KMS-11 (cell line): ENCODE results near the gene SCG3.

Experiments used
- H2AFZ ChIP-seq: fragments of 200-600 bp; sonication (generic); 2 replicates; pipeline ENCODE4 v1.6.1; 2016; ENCODE audit warnings: antibody characterized with exemption, mixed run types, low read depth
- H3K27ac ChIP-seq: fragments of 200-600 bp; sonication (generic); 2 replicates; pipeline ENCODE4 v1.6.1; 2016; ENCODE audit warnings: mild to moderate bottlenecking, mixed run types
- H3K27me3 ChIP-seq: fragments of 200-600 bp; sonication (generic); 2 replicates; pipeline ENCODE4 v1.6.1; 2017; ENCODE audit warnings: mild to moderate bottlenecking, low read depth, mixed run types, moderate library complexity; ENCODE audit not compliant: insufficient read depth
- H3K36me3 ChIP-seq: fragments of 200-600 bp; sonication (generic); 2 replicates; pipeline ENCODE4 v1.6.1; 2017; ENCODE audit warnings: mild to moderate bottlenecking, mixed run types; ENCODE audit not compliant: insufficient read depth
- H3K4me1 ChIP-seq: fragments of 200-600 bp; sonication (generic); 2 replicates; pipeline ENCODE4 v1.6.1; 2016; ENCODE audit warnings: mild to moderate bottlenecking, low read depth, mixed run types; ENCODE audit not compliant: poor library complexity, severe bottlenecking
- H3K4me2 ChIP-seq: fragments of 200-600 bp; sonication (generic); 2 replicates; pipeline ENCODE4 v1.7.0; 2016; ENCODE audit warnings: mild to moderate bottlenecking, mixed run types
- H3K4me3 ChIP-seq: fragments of 200-600 bp; sonication (generic); IDR thresholded peaks from 2 replicates; pipeline ENCODE4 v1.6.1; 2017; ENCODE audit warnings: low read depth, low read length, mixed read lengths; ENCODE audit not compliant: insufficient read depth
- H3K79me2 ChIP-seq: fragments of 200-600 bp; sonication (generic); 2 replicates; pipeline ENCODE4 v1.6.1; 2016; ENCODE audit warnings: low read depth, mixed run types; ENCODE audit not compliant: insufficient read depth
- H3K9ac ChIP-seq: fragments of 200-600 bp; sonication (generic); 2 replicates; pipeline ENCODE4 v1.6.1; 2016; ENCODE audit warnings: mild to moderate bottlenecking, mixed run types
- H4K20me1 ChIP-seq: fragments of 200-600 bp; sonication (generic); 2 replicates; pipeline ENCODE4 v1.6.1; 2016; ENCODE audit warnings: mild to moderate bottlenecking, mixed run types; ENCODE audit not compliant: insufficient read depth
- TF ChIP-seq, protein P1 (sequence below): fragments of 200-600 bp; sonication (generic); conservative IDR thresholded peaks from 2 replicates; pipeline ENCODE4 v1.6.1; 2017; ENCODE audit warnings: low read depth, mild to moderate bottlenecking, antibody characterized with exemption, low read length, moderate library complexity, mixed read lengths

SCG3 gene

GRCh38 chr15:51669381-51669780 is 11.9 kb upstream of the SCG3 start:
- no peak overlapping the region for H3K27ac ChIP-seq
- no peaks in the 10 kb centered on the region for H3K36me3 ChIP-seq
- no peaks in the 10 kb centered on the region for H3K4me1 ChIP-seq
- no peaks in the 10 kb centered on the region for H4K20me1 ChIP-seq
- H3K4me3 ChIP-seq: no peak overlapping the region
- H3K27me3 ChIP-seq: no peaks in the 10 kb centered on the region
- no peak overlapping the region for H3K4me2 ChIP-seq
- no peak overlapping the region for H3K9ac ChIP-seq
- no peaks in the 10 kb centered on the region for H3K79me2 ChIP-seq
- no peak overlapping the region for H2AFZ ChIP-seq
- TF ChIP-seq, protein P1, sequence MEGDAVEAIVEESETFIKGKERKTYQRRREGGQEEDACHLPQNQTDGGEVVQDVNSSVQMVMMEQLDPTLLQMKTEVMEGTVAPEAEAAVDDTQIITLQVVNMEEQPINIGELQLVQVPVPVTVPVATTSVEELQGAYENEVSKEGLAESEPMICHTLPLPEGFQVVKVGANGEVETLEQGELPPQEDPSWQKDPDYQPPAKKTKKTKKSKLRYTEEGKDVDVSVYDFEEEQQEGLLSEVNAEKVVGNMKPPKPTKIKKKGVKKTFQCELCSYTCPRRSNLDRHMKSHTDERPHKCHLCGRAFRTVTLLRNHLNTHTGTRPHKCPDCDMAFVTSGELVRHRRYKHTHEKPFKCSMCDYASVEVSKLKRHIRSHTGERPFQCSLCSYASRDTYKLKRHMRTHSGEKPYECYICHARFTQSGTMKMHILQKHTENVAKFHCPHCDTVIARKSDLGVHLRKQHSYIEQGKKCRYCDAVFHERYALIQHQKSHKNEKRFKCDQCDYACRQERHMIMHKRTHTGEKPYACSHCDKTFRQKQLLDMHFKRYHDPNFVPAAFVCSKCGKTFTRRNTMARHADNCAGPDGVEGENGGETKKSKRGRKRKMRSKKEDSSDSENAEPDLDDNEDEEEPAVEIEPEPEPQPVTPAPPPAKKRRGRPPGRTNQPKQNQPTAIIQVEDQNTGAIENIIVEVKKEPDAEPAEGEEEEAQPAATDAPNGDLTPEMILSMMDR: no peak

- TF ChIP-seq, protein P1: no peak
- Histone ChIP-seq H3K27ac (no peak overlapping the region), H3K9ac (no peak overlapping the region), H4K20me1 (no peaks in the 10 kb centered on the region), H2AFZ (no peak overlapping the region), H3K4me2 (no peak overlapping the region), H3K79me2 (no peaks in the 10 kb centered on the region), H3K4me3 (no peak overlapping the region), H3K4me1 (no peaks in the 10 kb centered on the region), H3K36me3 (no peaks in the 10 kb centered on the region), H3K27me3 (no peaks in the 10 kb centered on the region)
Observed at GRCh38 chr15:51672155-51672687, 9.1 kb upstream of the SCG3 start.

- Histone ChIP-seq H3K4me1 (no peaks in the 10 kb centered on the region), H3K9ac (no peak overlapping the region), H2AFZ (no peak overlapping the region), H3K36me3 (no peaks in the 10 kb centered on the region), H4K20me1 (no peaks in the 10 kb centered on the region), H3K27ac (no peak overlapping the region), H3K79me2 (no peaks in the 10 kb centered on the region), H3K27me3 (no peaks in the 10 kb centered on the region), H3K4me3 (no peak overlapping the region), H3K4me2 (no peak overlapping the region)
- TF ChIP-seq, protein P1: no peak
Observed at GRCh38 chr15:51672913-51673857, 8.1 kb upstream of the SCG3 start.

GRCh38 chr15:51675234-51675633 is 6.1 kb upstream of the SCG3 start:
- Histone ChIP-seq H3K4me3 (no peak overlapping the region), H3K9ac (no peak overlapping the region), H3K27me3 (no peaks in the 10 kb centered on the region), H3K27ac (no peak overlapping the region), H4K20me1 (no peaks in the 10 kb centered on the region), H3K4me2 (no peak overlapping the region), H2AFZ (no peak overlapping the region), H3K36me3 (no peaks in the 10 kb centered on the region), H3K4me1 (no peaks in the 10 kb centered on the region), H3K79me2 (no peaks in the 10 kb centered on the region)
- TF ChIP-seq, protein P1: no peak
